HG03432 (cell line): ENCODE measurements around the gene FCGBP.
A peak's percentile ranks its signal among the peaks of the same experiment; 100 is the strongest.

Source experiments
- ATAC-seq: cut with Tn5 transposase; IDR thresholded peaks from one replicate; pipeline ENCODE4 v1.9.1; 2021; ENCODE audit warnings: mild to moderate bottlenecking, moderate library complexity; ENCODE audit not compliant: unreplicated experiment

Gene FCGBP

GRCh38 chr19:39949026-39949747, 14.8 kb upstream of the FCGBP start:
- no peak for ATAC-seq

GRCh38 chr19:39946532-39946931, 12.1 kb upstream of the FCGBP start:
- ATAC-seq, result no peak

GRCh38 chr19:39943586-39943985, 9.2 kb upstream of the FCGBP start:
- no peak for ATAC-seq

GRCh38 chr19:39942366-39942730, 7.9 kb upstream of the FCGBP start:
- ATAC-seq, result no peak

GRCh38 chr19:39941615-39942365, 7.4 kb upstream of the FCGBP start:
- peak; percentile 62 for ATAC-seq

GRCh38 chr19:39941151-39941550, 6.7 kb upstream of the FCGBP start:
- ATAC-seq, result no peak

- no peak for ATAC-seq
Observed at GRCh38 chr19:39940221-39940833, 5.9 kb upstream of the FCGBP start.

- no peak for ATAC-seq
Observed at GRCh38 chr19:39939556-39939955, 5.1 kb upstream of the FCGBP start.

- no peak for ATAC-seq
Observed at GRCh38 chr19:39937787-39938186, 3.4 kb upstream of the FCGBP start.

GRCh38 chr19:39937094-39937720, 2.8 kb upstream of the FCGBP start:
- ATAC-seq, result no peak

- ATAC-seq, result no peak
Observed at GRCh38 chr19:39936622-39937021, 2.2 kb upstream of the FCGBP start.

- no peak for ATAC-seq
Observed at GRCh38 chr19:39936020-39936419, 1.6 kb upstream of the FCGBP start.

- no peak for ATAC-seq
Observed at GRCh38 chr19:39935364-39935661, 879 bp upstream of the FCGBP start.

GRCh38 chr19:39929750-39930149, 4.7 kb downstream of the FCGBP start:
- no peak for ATAC-seq

- ATAC-seq, result no peak
Observed at GRCh38 chr19:39928357-39928725, 6.1 kb downstream of the FCGBP start.

- no peak for ATAC-seq
Observed at GRCh38 chr19:39927524-39928356, 6.7 kb downstream of the FCGBP start.

GRCh38 chr19:39927076-39927475, 7.4 kb downstream of the FCGBP start:
- ATAC-seq, result no peak

- ATAC-seq, result no peak
Observed at GRCh38 chr19:39926170-39926760, 8.2 kb downstream of the FCGBP start.

GRCh38 chr19:39924952-39925351, 9.5 kb downstream of the FCGBP start:
- ATAC-seq, result no peak

GRCh38 chr19:39924389-39924788, 10.0 kb downstream of the FCGBP start:
- no peak for ATAC-seq

GRCh38 chr19:39923862-39924261, 10.6 kb downstream of the FCGBP start:
- ATAC-seq, result no peak
